ENCODE measurements around the gene PHF24.

DNA sequence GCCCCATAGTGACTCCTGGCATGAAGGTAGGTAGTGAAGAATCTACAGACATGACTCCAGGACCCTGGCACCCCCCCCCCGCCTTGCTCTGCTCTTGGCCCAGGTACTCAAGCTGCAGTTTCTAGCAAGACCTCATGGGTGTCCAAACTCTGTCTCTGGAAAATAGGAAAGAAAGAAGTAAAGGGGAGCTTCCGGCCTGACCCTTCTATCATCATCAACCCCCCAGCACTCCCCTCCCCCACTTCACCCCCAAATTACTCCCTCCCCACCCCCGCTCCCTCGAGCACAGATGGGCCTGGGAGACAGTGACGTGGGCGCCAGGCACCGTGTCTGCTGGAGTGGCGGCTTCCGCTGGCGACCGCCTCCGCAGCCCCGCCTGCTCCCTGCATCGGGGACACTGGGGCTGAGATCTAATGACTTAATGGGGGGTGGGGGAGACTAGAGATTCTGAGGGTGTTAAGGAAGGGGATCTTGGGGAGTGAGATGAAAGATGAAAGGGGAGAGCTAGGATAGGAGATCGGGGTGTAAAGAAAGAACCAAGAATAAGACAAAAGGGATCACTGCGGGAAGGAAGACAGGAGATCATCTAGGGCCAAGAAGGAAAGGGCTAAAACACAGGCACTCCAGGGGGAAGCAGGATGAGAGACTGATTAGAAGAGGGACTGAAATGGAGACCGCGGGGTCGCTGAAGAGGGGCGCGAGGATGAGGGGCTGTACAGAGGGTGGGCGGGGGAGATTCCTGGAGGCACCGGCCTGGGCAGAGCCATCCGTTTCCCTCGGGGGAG lies 30.3 kb downstream of the PHF24 start:
- TF ChIP-seq POLR2A (IDR thresholded peaks at IDR 0.05; ENCODE audit: low read depth, low read length) (no peak), CHD1 (IDR thresholded peaks at IDR 0.05; ENCODE audit: low read depth, low read length) (no peak)
- TF ChIP-seq, protein P1, sequence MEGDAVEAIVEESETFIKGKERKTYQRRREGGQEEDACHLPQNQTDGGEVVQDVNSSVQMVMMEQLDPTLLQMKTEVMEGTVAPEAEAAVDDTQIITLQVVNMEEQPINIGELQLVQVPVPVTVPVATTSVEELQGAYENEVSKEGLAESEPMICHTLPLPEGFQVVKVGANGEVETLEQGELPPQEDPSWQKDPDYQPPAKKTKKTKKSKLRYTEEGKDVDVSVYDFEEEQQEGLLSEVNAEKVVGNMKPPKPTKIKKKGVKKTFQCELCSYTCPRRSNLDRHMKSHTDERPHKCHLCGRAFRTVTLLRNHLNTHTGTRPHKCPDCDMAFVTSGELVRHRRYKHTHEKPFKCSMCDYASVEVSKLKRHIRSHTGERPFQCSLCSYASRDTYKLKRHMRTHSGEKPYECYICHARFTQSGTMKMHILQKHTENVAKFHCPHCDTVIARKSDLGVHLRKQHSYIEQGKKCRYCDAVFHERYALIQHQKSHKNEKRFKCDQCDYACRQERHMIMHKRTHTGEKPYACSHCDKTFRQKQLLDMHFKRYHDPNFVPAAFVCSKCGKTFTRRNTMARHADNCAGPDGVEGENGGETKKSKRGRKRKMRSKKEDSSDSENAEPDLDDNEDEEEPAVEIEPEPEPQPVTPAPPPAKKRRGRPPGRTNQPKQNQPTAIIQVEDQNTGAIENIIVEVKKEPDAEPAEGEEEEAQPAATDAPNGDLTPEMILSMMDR (conservative IDR thresholded peaks at IDR 0.05; ENCODE audit: low read depth, low read length) = no peak
